C4-2B (cell line): ENCODE results near the gene TGIF2.

ENCODE experiments used
- CTCF ChIP-seq: fragments of 450-650 bp; conservative IDR thresholded peaks from 2 replicates; pipeline ENCODE4 v1.5.1; 2017; ENCODE audit warnings: mild to moderate bottlenecking
- ZFX ChIP-seq: fragments of 450-650 bp; IDR thresholded peaks from 2 replicates; pipeline ENCODE4 v1.6.1; 2017

DNA sequence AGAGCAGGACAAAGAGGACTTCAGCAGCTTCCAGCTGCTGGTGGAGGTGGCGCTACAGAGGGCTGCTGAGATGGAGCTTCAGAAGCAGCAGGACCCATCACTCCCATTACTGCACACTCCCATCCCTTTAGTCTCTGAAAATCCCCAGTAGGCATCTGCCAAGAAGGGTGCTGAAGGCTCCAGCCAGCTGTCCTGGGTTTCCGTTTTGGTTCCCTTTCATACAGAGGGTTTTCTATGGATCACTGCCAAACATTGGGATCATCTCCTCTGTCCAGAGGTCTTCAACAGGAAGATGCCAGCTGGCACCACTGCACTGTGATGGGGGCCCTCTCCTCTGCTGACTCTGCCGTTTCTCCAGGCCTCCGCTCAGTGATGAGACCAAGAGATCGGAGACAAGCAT lies 17.9 kb downstream of the TGIF2 start:
- TF ChIP-seq CTCF (no peak), ZFX (no peak)
